Endothelial cell of hepatic sinusoid (primary cell): Measurements from ENCODE around the gene COL27A1.
"Not testable (repeated sequence)": the region's sequence is repeated elsewhere in the genome, so short reads cannot be mapped to it uniquely, and the experiment has no call there.

Experiments
- in situ Hi-C: cut with HindIII; loops from 2 replicates; pipeline ENCODE4 v1.10.0; 2017; ENCODE audit warnings: low sequenced_read_pairs

Gene COL27A1

DNA sequence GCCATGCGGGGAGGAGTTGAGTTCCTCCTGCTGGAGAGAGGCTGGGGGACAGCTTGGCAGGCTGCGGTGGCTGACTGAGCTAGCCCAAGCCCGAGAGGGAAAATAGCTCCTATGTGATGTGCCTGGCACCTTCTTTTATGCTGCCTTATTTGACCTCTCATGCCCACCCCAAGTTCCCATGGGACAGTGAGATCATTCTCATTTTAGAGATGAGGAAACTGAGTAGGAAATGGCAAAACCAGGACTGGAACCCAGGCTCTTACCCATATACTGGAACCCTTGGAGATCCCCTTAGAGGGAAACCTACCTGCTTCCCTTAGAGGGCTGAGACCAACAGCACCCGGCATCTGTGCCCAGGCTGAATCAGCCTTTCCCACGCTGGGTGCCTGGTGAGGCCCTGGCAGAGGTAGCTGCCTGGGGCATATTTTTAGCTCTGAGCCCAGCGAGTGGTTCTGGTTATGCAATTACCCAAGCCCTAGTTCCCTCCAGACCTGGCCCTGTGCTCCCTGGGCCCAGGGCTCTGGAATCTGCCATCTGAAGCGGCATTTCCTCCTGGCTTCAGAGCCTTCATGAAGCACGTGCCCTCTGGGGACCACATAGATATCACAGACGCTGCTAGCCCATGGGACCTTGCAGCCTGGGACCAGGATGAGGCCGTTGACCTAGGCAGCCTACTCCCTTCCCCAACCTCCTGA lies 23.6 kb downstream of the COL27A1 start:
- in situ Hi-C loops = no loop called here

DNA sequence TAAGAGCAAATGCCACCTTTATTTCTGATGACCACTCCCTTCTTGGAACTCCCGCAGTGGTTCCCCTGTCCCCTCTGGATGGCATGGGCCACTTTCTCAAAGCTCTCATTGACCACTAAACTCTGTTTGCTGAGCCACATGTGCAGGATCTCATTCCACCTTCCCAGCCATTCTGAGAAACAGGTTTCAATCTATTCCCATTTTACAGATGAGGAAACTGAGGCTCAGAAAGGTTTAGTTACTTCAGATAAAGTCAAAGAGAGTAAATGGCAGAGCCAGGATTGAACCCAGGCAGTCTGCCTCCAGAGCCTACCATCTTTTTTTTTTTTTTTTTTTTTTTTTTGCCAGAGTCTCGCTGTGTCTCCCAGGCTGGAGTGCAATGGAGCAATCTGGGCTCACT lies 24.2 kb downstream of the COL27A1 start:
- in situ Hi-C loops = no loop called here

DNA sequence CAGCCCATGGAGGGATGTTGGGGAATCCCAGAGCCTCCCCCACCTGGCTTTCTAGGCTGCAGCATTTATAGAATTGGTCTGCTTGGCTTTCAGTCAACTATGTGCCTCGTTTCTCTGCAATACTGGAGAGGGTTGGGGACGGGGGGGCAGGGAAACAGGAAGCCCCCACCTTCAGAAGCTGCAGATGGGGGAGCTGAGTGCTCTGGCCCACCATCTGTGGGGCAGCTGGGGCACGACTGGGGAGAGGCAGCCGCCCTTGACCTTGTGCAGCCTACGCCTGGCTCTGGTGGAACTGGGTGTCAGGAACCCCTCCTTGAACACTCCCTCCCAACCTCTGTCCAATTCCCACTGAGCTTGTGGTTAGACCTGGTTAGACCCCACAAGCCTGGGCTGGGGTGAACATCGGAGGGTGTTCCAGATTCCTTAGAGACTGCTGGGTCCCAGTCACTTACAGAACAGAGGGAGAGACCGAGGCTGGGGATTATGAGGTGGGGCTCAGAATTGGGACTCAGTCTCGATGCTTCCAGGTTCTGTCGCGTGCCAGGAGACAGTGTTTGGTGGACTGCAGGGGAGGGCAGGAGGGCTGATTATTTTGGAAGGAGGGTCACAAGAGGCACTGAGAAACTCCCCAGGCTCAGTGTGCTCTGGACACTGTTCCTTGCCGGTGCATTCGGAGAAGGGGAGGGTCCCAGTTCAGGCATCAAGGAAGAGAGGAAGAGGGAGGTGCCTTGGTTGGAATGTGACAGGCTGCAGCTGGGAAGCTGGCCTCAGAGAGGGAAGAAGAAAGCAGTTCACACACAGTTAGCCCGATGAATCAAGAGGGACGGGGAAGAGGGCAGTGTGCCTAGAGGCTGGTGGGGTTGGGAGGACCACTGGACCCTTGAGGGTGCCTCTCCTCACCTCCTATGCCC lies 25.6 kb downstream of the COL27A1 start:
- in situ Hi-C loops = no loop called here

DNA sequence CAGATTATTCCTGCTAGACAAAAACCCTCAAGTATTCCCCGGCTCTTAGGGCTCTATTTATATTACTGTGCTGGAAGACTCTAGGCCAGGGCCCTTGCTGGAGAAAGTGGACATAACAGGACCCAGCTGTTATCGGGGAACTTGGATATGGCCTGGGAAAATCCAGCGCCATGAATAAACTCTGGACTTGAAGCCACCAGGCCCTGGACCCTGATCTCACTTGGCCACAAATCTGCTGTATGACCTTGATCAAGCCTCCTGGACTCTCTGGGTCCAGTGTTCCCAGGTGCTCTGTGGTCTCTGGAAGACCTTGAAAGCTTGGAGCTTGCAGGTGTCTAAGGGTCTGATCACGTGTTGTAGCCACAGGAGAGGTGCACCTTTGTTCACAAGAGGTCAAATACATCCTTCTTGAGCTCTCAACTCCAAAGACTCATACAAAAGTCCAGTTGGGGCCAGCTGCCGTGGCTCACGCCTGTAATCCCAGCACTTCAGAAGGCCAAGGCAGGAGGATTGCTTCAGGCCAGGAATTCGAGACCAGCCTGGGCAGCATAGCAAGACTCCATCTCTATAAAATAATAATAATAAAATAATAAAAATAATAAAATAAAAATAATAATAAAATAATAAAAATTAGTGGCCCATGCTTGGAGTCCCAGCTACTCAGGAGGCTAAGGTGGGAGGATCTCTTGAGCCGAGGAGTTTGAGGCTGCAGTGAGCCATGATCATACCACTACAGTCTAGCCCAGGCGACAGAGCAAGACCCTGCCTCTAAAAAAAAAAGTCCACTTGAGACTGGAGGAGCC lies 26.5 kb downstream of the COL27A1 start:
- in situ Hi-C loops = no loop called here

DNA sequence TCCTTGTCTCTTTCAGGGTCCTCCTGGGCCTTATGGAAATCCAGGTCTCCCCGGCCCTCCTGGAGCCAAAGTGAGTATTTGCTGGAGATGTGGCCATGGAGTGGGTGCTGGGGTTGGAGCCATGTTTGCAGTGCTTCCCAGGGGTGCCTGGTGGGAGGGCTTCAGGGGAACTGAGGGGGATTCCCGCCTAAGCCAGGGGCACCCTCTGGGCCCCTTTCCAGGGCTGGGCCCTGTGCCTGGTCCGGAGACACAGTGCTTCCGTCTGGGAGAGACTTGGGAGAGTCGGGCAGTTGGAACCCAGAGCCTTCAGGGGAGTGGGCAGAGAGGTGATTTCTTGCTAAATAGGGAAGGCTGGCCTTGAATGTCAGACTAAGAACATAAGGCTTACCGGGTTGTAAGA lies 27.7 kb downstream of the COL27A1 start:
- in situ Hi-C loops = no loop called here

DNA sequence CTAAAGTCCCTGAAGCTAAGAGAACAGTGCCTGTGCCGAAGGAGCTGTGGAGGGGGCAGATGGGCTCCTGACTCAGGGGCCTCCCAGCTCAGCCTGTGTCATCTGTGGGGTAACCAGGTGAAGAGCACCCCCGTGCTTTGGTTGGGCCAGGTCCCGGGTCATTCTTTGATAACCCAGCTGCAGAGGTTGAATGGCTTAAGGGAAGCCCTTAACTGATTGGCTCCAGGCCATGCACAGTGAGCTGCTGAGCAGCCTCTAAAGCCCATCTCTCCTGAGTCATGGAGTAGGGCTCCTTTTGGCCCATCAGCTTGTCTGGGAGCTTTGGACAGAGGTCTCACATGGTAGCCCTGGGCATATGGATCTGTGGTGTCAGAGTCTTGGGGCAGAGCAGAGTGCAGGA lies 28.7 kb downstream of the COL27A1 start:
- in situ Hi-C loops = no loop called here

DNA sequence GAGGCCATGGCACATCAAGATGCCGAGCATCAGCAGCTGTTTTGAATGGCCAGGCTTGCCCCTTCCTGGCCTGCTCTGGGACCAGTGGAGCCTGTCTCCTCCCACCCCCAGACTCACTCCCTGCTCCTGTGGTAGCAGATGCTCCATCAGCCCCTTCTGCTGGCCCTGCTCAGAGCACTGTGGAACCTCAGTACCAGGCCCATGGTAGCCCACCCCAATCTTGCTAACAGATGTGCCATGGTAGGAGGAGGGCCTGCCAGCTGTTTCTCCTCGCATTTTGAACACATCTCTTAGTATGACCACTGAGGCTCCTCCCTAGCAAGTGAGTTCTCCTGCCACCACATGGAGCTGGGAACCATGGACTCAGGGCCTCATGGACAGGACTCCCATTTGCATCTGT lies 29.5 kb downstream of the COL27A1 start:
- in situ Hi-C loops = no loop called here

DNA sequence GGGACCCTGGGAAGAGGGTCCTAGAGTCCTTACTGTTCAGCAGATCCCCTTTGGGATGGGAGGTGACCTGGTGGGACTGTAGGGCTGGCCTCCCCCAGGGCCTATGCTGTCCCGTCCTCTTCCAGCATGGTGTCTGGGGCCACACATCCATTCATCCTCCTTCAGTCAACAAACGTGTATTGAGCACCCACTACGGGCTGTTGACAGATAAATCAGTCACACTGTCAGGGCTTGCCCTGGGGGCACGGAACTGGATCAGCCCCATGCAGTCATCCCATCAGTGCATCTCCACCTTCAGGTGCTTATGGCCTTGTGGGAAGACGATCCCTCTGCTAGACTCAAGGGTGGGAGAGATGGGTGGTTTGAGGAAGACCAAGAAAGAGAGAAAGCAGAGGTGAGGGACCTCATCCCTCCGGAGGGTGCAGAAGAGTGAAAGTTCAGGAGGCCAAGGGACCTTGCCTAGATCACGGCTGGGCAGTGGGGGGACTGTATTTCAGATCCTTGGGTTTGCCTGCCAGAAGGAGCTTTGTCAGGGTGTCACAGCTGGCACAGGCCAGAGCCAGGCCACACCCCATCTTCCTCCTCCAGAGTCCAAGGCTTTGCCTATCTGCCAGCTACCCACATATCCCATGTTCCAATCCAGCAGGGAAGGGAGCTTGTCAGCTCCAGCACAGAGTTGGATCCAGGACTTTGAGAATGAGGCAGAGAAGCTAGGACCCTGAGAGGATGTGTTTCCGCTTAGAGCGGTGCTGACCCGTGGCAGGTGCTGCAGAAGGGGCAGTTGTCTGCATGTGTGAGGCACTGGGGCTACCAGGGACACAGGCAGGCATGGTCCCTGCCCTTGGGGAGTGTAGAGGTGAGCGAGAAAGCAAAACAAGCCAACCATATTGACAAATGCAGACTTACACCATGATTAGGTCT lies 30.5 kb downstream of the COL27A1 start:
- in situ Hi-C loops = no loop called here

DNA sequence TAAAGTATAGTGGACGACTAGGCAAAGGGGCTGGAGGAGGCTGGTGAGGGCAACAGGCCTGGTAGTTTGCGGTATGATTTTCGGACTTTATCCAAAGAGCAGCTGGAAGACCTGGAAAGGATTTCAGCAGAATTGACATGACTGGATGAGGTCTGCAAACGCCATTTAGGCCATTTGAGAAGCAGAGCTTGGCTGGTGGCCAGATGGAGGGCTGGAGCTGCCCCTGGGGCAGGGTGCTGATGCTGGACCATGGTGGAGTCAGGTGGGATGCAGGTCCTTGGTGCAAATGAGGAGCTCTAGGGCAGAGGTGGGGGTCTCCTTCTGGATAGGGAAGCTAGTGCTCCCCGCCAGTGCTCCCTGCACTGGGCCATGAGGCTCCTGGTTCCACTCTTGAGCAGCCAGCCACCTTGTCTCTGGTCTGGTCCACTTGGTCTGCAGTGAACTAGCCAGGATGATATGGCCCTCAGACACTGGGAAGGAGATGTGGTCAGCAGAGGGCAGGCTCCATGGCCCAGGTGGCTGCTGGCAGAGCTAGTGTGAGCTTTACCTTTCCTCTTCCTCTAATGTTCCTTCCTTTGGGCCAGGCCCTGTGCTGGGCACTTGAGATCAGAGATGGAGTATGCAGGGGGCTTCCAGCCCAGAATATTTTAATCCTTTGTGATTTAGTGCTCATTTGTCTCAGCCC lies 31.4 kb downstream of the COL27A1 start:
- in situ Hi-C loops = no loop called here

DNA sequence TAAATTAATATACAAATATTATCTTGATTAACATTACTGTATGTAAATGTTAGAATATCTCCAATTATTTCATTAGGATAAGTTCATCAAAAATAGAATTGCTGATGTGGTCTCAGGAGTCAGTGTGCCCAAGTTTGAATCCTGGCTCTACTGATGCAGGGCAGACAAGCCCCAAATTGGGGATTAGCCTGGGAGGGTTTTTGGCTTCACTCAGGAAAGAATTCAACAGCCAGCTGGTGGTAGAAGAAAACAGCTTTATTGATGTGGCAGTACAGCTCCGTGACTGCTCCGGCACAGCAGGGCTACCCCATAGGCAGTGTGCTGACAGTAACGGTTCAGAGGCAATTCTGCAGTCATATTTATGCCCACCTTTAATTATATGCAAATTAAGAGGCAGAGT lies 32.5 kb downstream of the COL27A1 start:
- in situ Hi-C loops = no loop called here

DNA sequence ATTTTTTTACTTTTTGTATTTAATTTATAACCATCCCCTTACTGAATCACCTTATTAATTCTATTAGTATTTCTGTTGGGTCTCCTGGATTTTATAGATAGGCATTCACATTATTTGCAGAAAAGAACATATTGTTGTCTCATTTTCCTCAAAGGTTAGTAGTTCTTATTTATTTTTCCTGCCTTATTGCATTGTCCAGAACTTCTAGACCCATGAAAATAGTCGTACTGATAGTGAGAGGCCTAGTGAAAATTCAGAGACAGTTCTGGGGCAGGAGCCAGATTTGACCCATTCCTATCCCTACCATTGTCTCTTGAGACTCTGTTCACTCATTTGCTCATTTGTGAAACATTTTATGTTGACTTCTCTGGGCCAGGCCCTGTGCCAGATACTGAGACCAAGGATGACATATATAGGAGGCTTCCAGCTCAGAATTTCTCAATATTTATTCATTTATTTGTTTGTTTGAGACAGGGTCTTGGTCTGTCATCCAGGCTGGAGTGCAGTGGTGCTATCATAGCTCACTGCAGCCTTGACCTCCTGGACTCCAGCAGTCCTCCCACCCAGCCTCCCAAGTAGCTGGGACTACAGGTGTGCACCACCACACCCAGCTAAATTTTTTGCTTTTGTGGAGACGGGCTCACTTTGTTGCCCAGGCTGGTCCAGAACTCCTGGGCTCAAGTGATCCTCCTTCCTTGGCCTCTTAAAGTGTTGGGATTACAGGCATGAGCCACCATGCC lies 34.7 kb downstream of the COL27A1 start:
- in situ Hi-C loops = no loop called here

DNA sequence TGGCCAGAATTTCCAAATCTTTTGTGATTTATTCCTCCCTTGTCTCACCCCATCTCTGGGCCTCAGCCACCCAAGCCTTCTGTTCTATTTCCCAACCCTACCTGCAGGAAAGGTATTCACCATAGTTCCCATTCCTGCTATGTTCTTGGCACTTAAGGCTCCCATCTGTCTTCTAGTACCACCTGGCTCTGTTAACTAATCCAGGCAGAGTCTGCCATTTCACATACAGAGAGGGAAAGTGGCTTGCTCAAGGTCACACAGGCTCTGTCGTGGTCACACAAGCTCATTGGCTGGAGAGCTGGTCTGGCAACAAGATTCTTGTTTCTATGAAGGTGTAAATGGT lies 35.2 kb downstream of the COL27A1 start:
- in situ Hi-C loops = no loop called here

DNA sequence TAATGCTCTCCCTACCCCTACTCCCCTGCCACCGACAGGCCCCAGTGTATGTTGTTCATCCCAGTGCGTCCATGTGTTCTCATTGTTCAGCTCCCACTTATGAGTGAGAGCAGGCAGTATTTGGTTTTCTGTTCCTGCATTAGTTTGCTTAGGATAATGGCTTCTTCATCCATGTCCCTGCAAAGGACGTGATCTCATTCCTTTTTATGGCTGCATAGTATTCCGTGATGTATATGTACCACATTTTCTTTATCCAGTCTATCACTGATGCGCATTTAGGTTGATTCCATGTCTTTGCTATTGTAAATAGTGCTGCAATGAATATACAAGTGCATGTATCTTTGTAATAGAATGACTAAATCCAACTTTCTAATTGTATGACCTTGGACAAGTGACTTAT lies 36.1 kb downstream of the COL27A1 start:
- in situ Hi-C loops = not testable (repeated sequence)

DNA sequence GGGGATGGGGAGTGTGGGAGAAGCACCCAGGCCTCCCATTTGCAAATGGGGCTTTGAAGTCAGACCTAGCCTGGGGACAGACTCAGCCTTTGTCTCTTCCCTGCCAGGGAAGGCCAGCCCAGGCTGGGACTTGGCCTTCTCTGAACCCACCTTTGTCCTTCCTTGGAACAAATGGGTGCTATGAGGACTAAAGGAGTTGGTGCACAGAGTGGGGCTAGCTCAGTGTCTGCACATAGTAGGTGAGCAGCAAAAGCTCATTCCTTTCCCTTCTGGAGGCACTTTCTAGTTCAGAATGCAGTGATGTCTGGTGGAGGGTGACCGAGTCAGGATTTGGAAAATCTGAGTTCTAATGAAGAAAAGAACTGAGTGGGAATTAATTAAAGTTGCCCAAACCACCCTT lies 37.2 kb downstream of the COL27A1 start:
- in situ Hi-C loops = no loop called here

DNA sequence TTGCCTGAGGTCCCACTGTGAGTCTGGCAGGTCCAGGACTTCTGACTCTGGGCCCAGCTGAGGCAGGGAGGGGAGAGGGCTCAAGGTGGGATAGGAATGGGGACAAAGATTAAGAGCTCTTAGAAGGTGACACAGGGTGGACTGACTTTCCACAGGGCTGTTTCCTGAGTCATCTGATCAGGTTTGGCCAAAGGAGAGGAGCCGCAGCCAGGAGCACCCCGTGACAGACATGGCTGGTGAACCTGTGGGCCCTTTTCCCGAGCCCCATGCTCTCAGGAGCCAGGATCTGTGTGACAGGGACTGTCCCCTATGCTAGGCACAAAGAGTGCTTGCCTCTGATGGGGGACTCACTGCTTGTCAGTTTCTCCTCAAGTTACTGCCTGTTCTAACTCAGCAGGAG lies 37.8 kb downstream of the COL27A1 start:
- in situ Hi-C loops = no loop called here

DNA sequence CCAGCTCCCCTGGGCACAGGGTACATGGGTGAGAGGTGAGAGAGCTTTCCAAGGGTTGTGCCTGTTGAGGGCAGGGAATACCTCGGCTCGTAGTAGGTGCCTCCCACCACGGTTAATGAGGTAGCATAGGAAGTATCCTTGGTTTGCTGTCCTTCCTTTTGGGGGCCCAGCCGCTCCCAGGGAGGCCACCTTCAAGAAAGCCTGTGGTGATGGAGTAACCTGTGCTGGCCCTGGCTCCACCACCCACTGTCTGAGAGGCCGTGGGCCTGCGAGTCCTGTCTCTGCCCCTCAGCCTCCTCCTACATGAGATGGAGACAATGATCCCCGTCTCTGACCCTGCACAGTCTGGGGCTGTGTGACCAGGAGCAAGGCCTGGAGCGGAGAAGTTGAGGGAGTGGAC lies 40.8 kb downstream of the COL27A1 start:
- in situ Hi-C loops = no loop called here

DNA sequence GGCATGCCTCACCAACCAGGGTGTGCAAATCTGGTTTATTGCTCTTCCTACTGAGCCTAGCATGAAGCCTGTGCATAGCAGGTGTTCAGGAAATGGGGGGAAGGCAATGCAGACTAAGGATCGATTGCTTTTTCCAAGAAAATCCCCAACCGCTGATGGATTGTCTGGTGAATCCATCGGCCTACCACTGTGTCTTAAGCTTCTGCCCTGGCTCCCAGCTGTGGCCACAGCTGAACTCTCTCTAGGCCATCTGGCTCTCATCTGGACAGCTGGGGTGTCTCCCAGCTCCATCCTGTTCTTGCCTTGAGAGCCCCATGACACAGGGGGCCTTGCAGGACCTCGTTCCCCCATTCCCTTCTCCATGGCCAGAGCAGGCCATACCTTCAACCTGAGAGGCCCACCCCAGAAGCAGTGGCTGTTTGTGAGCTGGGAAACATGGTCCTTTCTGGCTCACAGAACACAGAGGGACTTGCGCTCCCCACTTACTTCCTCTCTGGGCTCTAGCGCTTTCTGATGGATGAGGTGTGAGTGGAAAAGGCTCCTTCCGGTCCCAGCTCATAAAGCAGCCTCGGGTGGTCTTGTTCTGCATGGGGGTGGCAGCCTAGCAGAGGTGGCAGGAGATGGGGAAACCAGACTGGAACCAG lies 41.8 kb downstream of the COL27A1 start:
- in situ Hi-C loops = no loop called here

DNA sequence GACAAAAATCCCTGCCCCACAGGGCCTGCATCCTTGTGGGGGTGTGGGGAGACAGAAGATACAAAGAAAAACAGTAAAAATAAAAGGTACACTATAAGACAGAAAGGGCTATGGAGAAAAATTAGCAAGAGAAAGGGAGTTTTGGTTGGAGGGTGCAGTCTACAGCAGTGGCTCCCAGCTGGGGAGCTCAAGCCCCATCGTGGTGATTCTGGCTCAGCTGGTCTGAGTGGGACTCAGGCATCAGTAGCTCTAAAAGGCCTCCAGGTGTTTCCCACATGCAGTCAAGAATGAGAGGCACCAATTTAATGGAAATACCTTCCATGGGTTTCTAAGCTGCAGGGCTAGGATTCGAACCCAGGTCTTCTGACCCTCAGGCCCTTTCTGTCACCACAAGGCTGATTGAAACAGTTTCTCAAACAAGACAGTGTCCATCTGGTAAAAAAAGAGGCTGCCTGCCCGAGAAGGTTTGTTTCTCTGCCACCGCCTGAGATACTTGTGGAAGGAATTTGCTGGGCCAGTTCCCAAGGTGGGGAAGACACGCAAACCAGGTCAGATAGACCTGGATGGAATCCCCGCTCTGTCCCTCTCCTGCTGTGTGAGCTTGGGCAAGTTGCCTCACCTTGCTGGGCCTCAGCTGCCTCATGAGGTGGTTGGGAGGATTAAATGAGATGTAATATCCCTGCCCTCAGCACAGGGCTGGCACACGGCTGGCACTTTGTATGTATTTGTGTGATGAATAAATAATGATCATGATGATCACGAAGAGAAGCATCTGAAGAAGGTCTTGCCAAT lies 43.1 kb downstream of the COL27A1 start:
- in situ Hi-C loops = no loop called here
